Left lung (tissue), 14 donors: ENCODE measurements around the gene GIMAP8. TPM values are rescaled to one million over a fixed set of nuclear protein-coding genes. Genes with fewer than 3 reads are reported as not detected.

Experiments used
- ATAC-seq: fragments of 200-7000 bp; cut with Tn5 transposase; one replicate; pipeline ENCODE4 v1.9.1; 2020; ENCODE audit warnings: moderate library complexity
- DNase-seq, 4 donors: peaks; one replicate each; pipeline ENCODE4 v3.0.0-alpha.2; 2013 to 2020
- H3K27ac ChIP-seq, 2 donors: fragments of 200-600 bp; sonication (generic) in 1 of 2; one replicate each; pipeline versions ENCODE4 v1.5.0 to v1.8.0; 2020 to 2021
- H3K27me3 ChIP-seq, 2 donors: fragments of 200-600 bp; sonication (generic) in 1 of 2; one replicate each; pipeline versions ENCODE4 v1.5.0 to v1.8.0; 2020 to 2021
- H3K36me3 ChIP-seq, 2 donors: fragments of 200-600 bp; sonication (generic) in 1 of 2; one replicate each; pipeline versions ENCODE4 v1.5.0 to v1.8.0; 2020 to 2021
- H3K4me1 ChIP-seq, 2 donors: fragments of 200-600 bp; one replicate each; pipeline ENCODE4 v1.8.0; 2021
- H3K4me3 ChIP-seq, 2 donors: fragments of 200-600 bp; sonication (generic) in 1 of 2; one replicate each; pipeline versions ENCODE4 v1.5.0 to v1.8.0; 2020 to 2021; ENCODE audit warnings: mild to moderate bottlenecking in 1 of 2
- H3K9me3 ChIP-seq, 2 donors: fragments of 200-600 bp; sonication (generic) in 1 of 2; one replicate each; pipeline versions ENCODE4 v1.5.0 to v1.8.0; 2020 to 2021
- intact Hi-C, 2 donors: fragments of 100-400 bp; cut with DNase I; formaldehyde crosslinking; loops; one replicate each; pipeline versions ENCODE4 v1.11.2 to v1.14.2; 2022
- long read RNA-seq, 12 donors: library from polyadenylated mRNA in 2 of 12; unstranded in 2 of 12; transcript quantifications; one replicate each; pipeline ENCODE4 v2.0.0 and lab custom pipeline, GENCODE V29; 2019 to 2026
- polyA plus RNA-seq, 6 donors: library from polyadenylated mRNA; unstranded; fragments of 120-200 nt; gene quantifications; one replicate each; pipeline ENCODE4 v1.2.1, GENCODE V29; 2013; ENCODE audit not compliant: insufficient read length in 6 of 6
- total RNA-seq, 2 donors: library from RNA; stranded (reverse); fragmentation: NEBNext Ultra II Directional; extraction: Animal tissue kit (Norgen Biotek cat#: 25700); gene quantifications; one replicate each; pipeline ENCODE4 v1.2.1, GENCODE V29; 2021
- TF ChIP-seq, protein P1 (sequence below), 2 donors: fragments of 200-600 bp; sonication (generic) in 1 of 2; IDR thresholded peaks; one replicate each; pipeline versions ENCODE4 v1.5.0 to v1.8.0; 2021; ENCODE audit warnings: antibody characterized with exemption in 2 of 2
- donor health status: DM: no; HTN: yes; CAD: no.
- donor health status: DM: no; HTN: no; CAD: no.

The GIMAP8 gene
- 10 to 100 TPM; 17.1 to 37.3 TPM for total RNA-seq
- 10 to 100 TPM; 22.6 to 29.3 (median 24.6) TPM for polyA plus RNA-seq
- long read RNA-seq, donor 1 = 0 reads
- long read RNA-seq, donor 2, full-length matches to known transcripts = 4 of 53 reads
- long read RNA-seq, donor 2, partial matches to known transcripts = 49 of 53 reads
- long read RNA-seq, donor 2, other reads (novel, unspliced or antisense) = 0 of 53 reads
- long read RNA-seq, donor 3, full-length matches to known transcripts = 4 of 4 reads
- long read RNA-seq, donor 3, partial matches to known transcripts = 0 of 4 reads
- long read RNA-seq, donor 3, other reads (novel, unspliced or antisense) = 0 of 4 reads
- long read RNA-seq, donor 4, full-length matches to known transcripts = 1 of 5 reads
- long read RNA-seq, donor 4, partial matches to known transcripts = 2 of 5 reads
- long read RNA-seq, donor 4, other reads (novel, unspliced or antisense) = 2 of 5 reads
- long read RNA-seq, donor 5, full-length matches to known transcripts = 3 of 8 reads
- long read RNA-seq, donor 5, partial matches to known transcripts = 5 of 8 reads
- long read RNA-seq, donor 5, other reads (novel, unspliced or antisense) = 0 of 8 reads
- long read RNA-seq, donor 6, full-length matches to known transcripts = 3 of 3 reads
- long read RNA-seq, donor 6, partial matches to known transcripts = 0 of 3 reads
- long read RNA-seq, donor 6, other reads (novel, unspliced or antisense) = 0 of 3 reads
- long read RNA-seq, donor 7 = 0 reads
- long read RNA-seq, donor 8 = 0 reads
- long read RNA-seq, donor 9 = 0 reads
- long read RNA-seq, donor 10, partial matches to known transcripts = 2 of 2 reads
- long read RNA-seq, donor 10, other reads (novel, unspliced or antisense) = 0 of 2 reads
- long read RNA-seq, donor 11 = 0 reads
- long read RNA-seq, donor 12, full-length matches to known transcripts = 4 of 4 reads
- long read RNA-seq, donor 12, partial matches to known transcripts = 0 of 4 reads
- long read RNA-seq, donor 12, other reads (novel, unspliced or antisense) = 0 of 4 reads

GRCh38 chr7:150450491-150451001 lies at the start of gene GIMAP8:
GIMAP8 (plus strand) TSS chr7:150450630; CDS start chr7:150466699, 16,069 bp downstream.
- Histone ChIP-seq H3K4me3 (peak within 1 kb of the TSS; percentile 42 to 52), H3K27ac (peak within 1 kb of the TSS; percentile 77 to 95), H3K9me3 (no peaks in the 10 kb centered on the region), H3K4me1 (peaks cover 10 to 53% of the 10 kb centered on the region in 2 donors), H3K36me3 (no peaks in the 10 kb centered on the region), H3K27me3 (no peaks in the 10 kb centered on the region)
- TF ChIP-seq, protein P1, sequence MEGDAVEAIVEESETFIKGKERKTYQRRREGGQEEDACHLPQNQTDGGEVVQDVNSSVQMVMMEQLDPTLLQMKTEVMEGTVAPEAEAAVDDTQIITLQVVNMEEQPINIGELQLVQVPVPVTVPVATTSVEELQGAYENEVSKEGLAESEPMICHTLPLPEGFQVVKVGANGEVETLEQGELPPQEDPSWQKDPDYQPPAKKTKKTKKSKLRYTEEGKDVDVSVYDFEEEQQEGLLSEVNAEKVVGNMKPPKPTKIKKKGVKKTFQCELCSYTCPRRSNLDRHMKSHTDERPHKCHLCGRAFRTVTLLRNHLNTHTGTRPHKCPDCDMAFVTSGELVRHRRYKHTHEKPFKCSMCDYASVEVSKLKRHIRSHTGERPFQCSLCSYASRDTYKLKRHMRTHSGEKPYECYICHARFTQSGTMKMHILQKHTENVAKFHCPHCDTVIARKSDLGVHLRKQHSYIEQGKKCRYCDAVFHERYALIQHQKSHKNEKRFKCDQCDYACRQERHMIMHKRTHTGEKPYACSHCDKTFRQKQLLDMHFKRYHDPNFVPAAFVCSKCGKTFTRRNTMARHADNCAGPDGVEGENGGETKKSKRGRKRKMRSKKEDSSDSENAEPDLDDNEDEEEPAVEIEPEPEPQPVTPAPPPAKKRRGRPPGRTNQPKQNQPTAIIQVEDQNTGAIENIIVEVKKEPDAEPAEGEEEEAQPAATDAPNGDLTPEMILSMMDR (IDR thresholded peaks at IDR 0.05) = no peak
- ATAC-seq (peak; percentile 76), DNase-seq (peak in 3 of 4 donors; percentile 40 to 90 (median 83))
- intact Hi-C loops = no loop called here

DNA sequence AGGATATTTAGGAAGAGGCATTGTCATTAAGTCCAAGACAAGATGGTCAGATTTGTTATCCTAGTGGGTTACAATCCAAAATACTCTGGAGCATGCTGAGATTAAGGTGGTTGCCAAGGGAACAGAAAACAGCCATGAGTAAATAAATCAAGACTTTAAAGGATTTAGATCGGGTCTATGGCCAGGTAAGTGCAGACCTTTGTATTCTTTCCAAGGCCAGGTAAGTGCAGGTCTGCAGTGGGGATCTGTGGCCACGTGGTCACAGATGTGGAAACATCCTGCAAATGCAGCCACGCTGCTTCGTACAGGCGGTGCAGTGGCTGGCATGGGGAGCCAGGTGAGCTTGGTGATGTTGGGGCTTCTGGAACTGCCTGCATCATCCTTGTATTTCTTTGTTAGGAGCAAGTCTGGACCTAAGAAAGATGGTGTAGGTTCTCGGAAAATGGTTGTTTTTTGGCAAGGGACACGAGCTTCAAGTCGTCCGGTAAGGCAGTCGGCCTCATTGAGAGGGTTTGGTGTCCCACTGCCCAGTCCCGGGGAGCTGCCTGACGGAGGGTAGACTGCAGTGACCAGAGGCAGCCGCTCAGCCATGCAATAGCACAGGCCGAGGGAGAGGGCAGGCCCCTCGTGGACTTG lies 49.5 kb upstream of the GIMAP8 start:
- TF ChIP-seq, protein P1 (IDR thresholded peaks at IDR 0.05) = no peak
- no peaks in the 10 kb centered on the region for H3K9me3 ChIP-seq
- H3K4me1 ChIP-seq = peaks cover 6 to 15% of the 10 kb centered on the region in 2 donors
- intact Hi-C loops = no loop called here
- H3K36me3 ChIP-seq = peaks cover 0 to 23% of the 10 kb centered on the region in 2 donors
- no peaks in the 10 kb centered on the region for H3K27me3 ChIP-seq
- no peak overlapping the region for H3K27ac ChIP-seq
- DNase-seq (peak in 1 of 4 donors; percentile 57), ATAC-seq (no peak)
- no peak overlapping the region for H3K4me3 ChIP-seq

DNA sequence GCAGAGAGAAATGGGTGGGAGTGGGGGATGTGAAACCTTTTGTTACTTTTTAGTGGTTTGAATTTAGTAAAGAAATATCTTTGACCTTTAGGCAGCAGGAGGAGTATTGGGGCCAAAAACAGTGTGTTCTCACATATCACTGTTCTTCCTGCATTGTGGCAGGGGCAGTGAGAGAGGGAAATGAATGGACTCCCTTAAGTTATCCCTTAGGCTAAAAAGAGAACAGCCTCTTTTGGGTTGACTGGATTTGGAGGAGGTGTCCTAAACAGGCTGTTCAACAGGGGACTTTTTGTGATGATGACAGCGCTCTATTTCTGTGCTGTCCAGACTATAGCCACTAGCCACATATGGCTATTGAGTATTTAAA lies 49.0 kb upstream of the GIMAP8 start:
- TF ChIP-seq, protein P1 (IDR thresholded peaks at IDR 0.05) = no peak
- H3K36me3 ChIP-seq = peaks cover 0 to 22% of the 10 kb centered on the region in 2 donors
- no peak for ATAC-seq
- no peak overlapping the region for H3K27ac ChIP-seq
- intact Hi-C loops = no loop called here
- DNase-seq = no peak
- no peaks in the 10 kb centered on the region for H3K9me3 ChIP-seq
- peaks cover 6 to 20% of the 10 kb centered on the region in 2 donors for H3K4me1 ChIP-seq
- no peaks in the 10 kb centered on the region for H3K27me3 ChIP-seq
- no peak overlapping the region for H3K4me3 ChIP-seq

GRCh38 chr7:150401861-150402631 lies 48.4 kb upstream of the GIMAP8 start:
- peaks cover 0 to 16% of the 10 kb centered on the region in 2 donors for H3K36me3 ChIP-seq
- H3K9me3 ChIP-seq = no peaks in the 10 kb centered on the region
- TF ChIP-seq, protein P1 (IDR thresholded peaks at IDR 0.05) = no peak
- DNase-seq (no peak), ATAC-seq (no peak)
- no peak overlapping the region for H3K27ac ChIP-seq
- H3K4me3 ChIP-seq = no peak overlapping the region
- H3K4me1 ChIP-seq = peaks cover 6 to 26% of the 10 kb centered on the region in 2 donors
- no peaks in the 10 kb centered on the region for H3K27me3 ChIP-seq
- intact Hi-C loops = no loop called here
